SK-N-MC (cell line): ENCODE data around the gene RPN1.

Experiments
- DNase-seq: peaks from one replicate; pipeline ENCODE4 v3.0.0-alpha.2; 2011; ENCODE audit warnings: low read depth, low spot score
- H3K27ac ChIP-seq: fragments of 200-600 bp; sonication (generic); 2 replicates; pipeline ENCODE4 v1.5.1; 2016; ENCODE audit warnings: mixed run types
- H3K36me3 ChIP-seq: fragments of 200-600 bp; sonication (generic); 2 replicates; pipeline ENCODE4 v1.6.1; 2017; ENCODE audit warnings: antibody characterized with exemption, low read length, mixed read lengths; ENCODE audit not compliant: insufficient read depth
- H3K4me3 ChIP-seq: fragments of 200-600 bp; sonication (generic); 2 replicates; pipeline ENCODE4 v1.5.1; 2016
- H3K9ac ChIP-seq: fragments of 200-600 bp; sonication (generic); 2 replicates; pipeline ENCODE4 v1.8.0; 2017; ENCODE audit warnings: mixed run types, mixed read lengths; ENCODE audit not compliant: insufficient read length
- H3K9me3 ChIP-seq: fragments of 200-600 bp; sonication (generic); 2 replicates; pipeline ENCODE4 v1.6.1; 2017; ENCODE audit warnings: low read depth, mild to moderate bottlenecking, antibody characterized with exemption, low read length, moderate library complexity, mixed read lengths
- EZH2 ChIP-seq: fragments of 200-600 bp; sonication (generic); IDR thresholded peaks from one replicate; pipeline ENCODE4 v1.6.1; 2017; ENCODE audit warnings: antibody characterized with exemption
- FOXP2 ChIP-seq: optimal IDR thresholded peaks from 2 replicates; pipeline ENCODE3; 2011; ENCODE audit warnings: mild to moderate bottlenecking, moderate library complexity; ENCODE audit not compliant: insufficient read depth; ENCODE audit errors: extremely low read length, control extremely low read depth
- POLR2AphosphoS5 ChIP-seq: IDR thresholded peaks from 2 replicates; pipeline ENCODE4 v1.6.1; 2012; ENCODE audit warnings: mild to moderate bottlenecking, low read depth, low read length, borderline replicate concordance

The RPN1 gene

GRCh38 chr3:128606094-128606493, 44.5 kb downstream of the RPN1 start:
- no peak overlapping the region for H3K27ac ChIP-seq
- no peak overlapping the region for H3K9ac ChIP-seq
- no peak overlapping the region for H3K4me3 ChIP-seq
- no peaks in the 10 kb centered on the region for H3K36me3 ChIP-seq
- no peaks in the 10 kb centered on the region for H3K9me3 ChIP-seq
- TF ChIP-seq POLR2AphosphoS5 = no peak
- TF ChIP-seq FOXP2 = no peak
- TF ChIP-seq EZH2 = no peak
- DNase-seq = no peak

- H3K9ac ChIP-seq = no peak overlapping the region
- H3K4me3 ChIP-seq = no peak overlapping the region
- no peak for DNase-seq
- no peak overlapping the region for H3K27ac ChIP-seq
- no peaks in the 10 kb centered on the region for H3K36me3 ChIP-seq
- no peaks in the 10 kb centered on the region for H3K9me3 ChIP-seq
- no peak for TF ChIP-seq EZH2
- TF ChIP-seq FOXP2 = no peak
- no peak for TF ChIP-seq POLR2AphosphoS5
Observed at GRCh38 chr3:128605091-128606046, 45.2 kb downstream of the RPN1 start.

GRCh38 chr3:128603811-128604775, 46.5 kb downstream of the RPN1 start:
- no peaks in the 10 kb centered on the region for H3K9me3 ChIP-seq
- no peak overlapping the region for H3K9ac ChIP-seq
- no peak for DNase-seq
- H3K4me3 ChIP-seq = no peak overlapping the region
- TF ChIP-seq POLR2AphosphoS5 (no peak), FOXP2 (no peak), EZH2 (no peak)
- H3K27ac ChIP-seq = no peak overlapping the region
- H3K36me3 ChIP-seq = no peaks in the 10 kb centered on the region

- no peak overlapping the region for H3K27ac ChIP-seq
- TF ChIP-seq FOXP2 = no peak
- TF ChIP-seq POLR2AphosphoS5 = no peak
- no peak for TF ChIP-seq EZH2
- H3K4me3 ChIP-seq = no peak overlapping the region
- H3K9ac ChIP-seq = no peak overlapping the region
- H3K36me3 ChIP-seq = no peaks in the 10 kb centered on the region
- no peak for DNase-seq
- H3K9me3 ChIP-seq = no peaks in the 10 kb centered on the region
Observed at GRCh38 chr3:128603313-128603712, 47.3 kb downstream of the RPN1 start.

GRCh38 chr3:128598884-128599664, 51.5 kb downstream of the RPN1 start:
- no peak overlapping the region for H3K27ac ChIP-seq
- H3K36me3 ChIP-seq = no peaks in the 10 kb centered on the region
- no peak overlapping the region for H3K4me3 ChIP-seq
- TF ChIP-seq POLR2AphosphoS5 (no peak), EZH2 (no peak), FOXP2 (no peak)
- no peaks in the 10 kb centered on the region for H3K9me3 ChIP-seq
- H3K9ac ChIP-seq = no peak overlapping the region
- DNase-seq = no peak

GRCh38 chr3:128597900-128598299, 52.7 kb downstream of the RPN1 start:
- no peaks in the 10 kb centered on the region for H3K9me3 ChIP-seq
- peak overlapping the region; percentile 43; the same call in 1 of the 2 replicates for H3K27ac ChIP-seq
- TF ChIP-seq FOXP2 (no peak), POLR2AphosphoS5 (no peak), EZH2 (no peak)
- no peak overlapping the region for H3K9ac ChIP-seq
- no peaks in the 10 kb centered on the region for H3K36me3 ChIP-seq
- no peak for DNase-seq
- H3K4me3 ChIP-seq = no peak overlapping the region

- no peak overlapping the region for H3K27ac ChIP-seq
- no peaks in the 10 kb centered on the region for H3K36me3 ChIP-seq
- H3K9me3 ChIP-seq = no peaks in the 10 kb centered on the region; the same call in 1 of the 2 replicates
- TF ChIP-seq EZH2 = no peak
- TF ChIP-seq FOXP2 = no peak
- TF ChIP-seq POLR2AphosphoS5 = no peak
- DNase-seq = no peak
- no peak overlapping the region for H3K9ac ChIP-seq
- no peak overlapping the region for H3K4me3 ChIP-seq
Observed at GRCh38 chr3:128592864-128593263, 57.8 kb downstream of the RPN1 start.
